H1 (cell line): ENCODE data around the gene GPR156. TPM values are rescaled to one million over a fixed set of nuclear protein-coding genes. Genes with fewer than 3 reads are reported as not detected.

Source experiments
- MAFK ChIP-seq: IDR thresholded peaks from 2 replicates; pipeline ENCODE4 v1.6.1; 2012; ENCODE audit warnings: low read depth, mild to moderate bottlenecking, improper control_type of control experiment, low read length
- POLR2AphosphoS5 ChIP-seq: IDR thresholded peaks from 2 replicates; pipeline ENCODE4 v1.6.1; 2011; ENCODE audit warnings: low read depth, low read length
- YY1 ChIP-seq: IDR thresholded peaks from 2 replicates; pipeline ENCODE4 v1.6.1; 2011; ENCODE audit warnings: low read depth, mild to moderate bottlenecking, low read length
- polyA plus RNA-seq, 7 experiments: library from polyadenylated mRNA; depleted of rRNA in 3 of 7; stranded (reverse) in 5 of 7; unstranded in 2 of 7; fragments of >200 nt in 5 of 7; fragments of 200-250 nt in 2 of 7; gene quantifications; 1 replicate in 5 of 7; 2 replicates in 1 of 7; 4 replicates in 1 of 7; pipeline versions ENCODE4 v1.2.1 to v1.2.3, GENCODE V29; 2011 to 2013; ENCODE audit warnings: missing spikeins in 2 of 7, mixed read lengths in 2 of 7
- total RNA-seq: library from RNA; stranded (reverse); fragmentation: NEBNext Ultra II Directional; extraction: Animal tissue kit (Norgen Biotek cat#: 25700); gene quantifications from 2 replicates; pipeline ENCODE4 v1.2.1, GENCODE V29; 2021

The GPR156 gene
- total and polyA plus RNA-seq, 2 of the 8 experiments (the other 6 are each of a cell fraction or from before 2014, with no cell fraction given), result 1.6 to 1.8 TPM

- TF ChIP-seq YY1 (no peak), POLR2AphosphoS5 (no peak), MAFK (no peak)
- TF ChIP-seq, all 59 proteins: peak for 0
These were observed 145.9 kb downstream of the GPR156 start (continued) for GRCh38 chr3:120139140-120139539.
